Stimulated activated CD8-positive, alpha-beta memory T cell treated with anti-CD3 and anti-CD28 coated beads, Interleukin-7, amount 100 ng/mL, for 4 hours (primary cell): Measurements from ENCODE around the gene TRAPPC2L.
"Not testable (repeated sequence)": the region's sequence is repeated elsewhere in the genome, so short reads cannot be mapped to it uniquely, and the experiment has no call there.

Experiments used
- DNase-seq, 2 donors: peaks; one replicate each; pipeline ENCODE4 v3.0.0-alpha.2; 2020; ENCODE audit warnings: low read depth in 2 of 2

The TRAPPC2L gene

GRCh38 chr16:88818575-88818874, 38.4 kb upstream of the TRAPPC2L start:
- DNase-seq = no peak

- DNase-seq = no peak
Measured at GRCh38 chr16:88819126-88819525, 37.8 kb upstream of the TRAPPC2L start.

- no peak for DNase-seq
Measured at GRCh38 chr16:88820385-88821025, 36.4 kb upstream of the TRAPPC2L start.

GRCh38 chr16:88821168-88821850, 35.6 kb upstream of the TRAPPC2L start:
- DNase-seq = no peak

- no peak for DNase-seq
Measured at GRCh38 chr16:88822281-88823040, 34.5 kb upstream of the TRAPPC2L start.

GRCh38 chr16:88823646-88824045, 33.3 kb upstream of the TRAPPC2L start:
- not testable (repeated sequence) for DNase-seq

DNA sequence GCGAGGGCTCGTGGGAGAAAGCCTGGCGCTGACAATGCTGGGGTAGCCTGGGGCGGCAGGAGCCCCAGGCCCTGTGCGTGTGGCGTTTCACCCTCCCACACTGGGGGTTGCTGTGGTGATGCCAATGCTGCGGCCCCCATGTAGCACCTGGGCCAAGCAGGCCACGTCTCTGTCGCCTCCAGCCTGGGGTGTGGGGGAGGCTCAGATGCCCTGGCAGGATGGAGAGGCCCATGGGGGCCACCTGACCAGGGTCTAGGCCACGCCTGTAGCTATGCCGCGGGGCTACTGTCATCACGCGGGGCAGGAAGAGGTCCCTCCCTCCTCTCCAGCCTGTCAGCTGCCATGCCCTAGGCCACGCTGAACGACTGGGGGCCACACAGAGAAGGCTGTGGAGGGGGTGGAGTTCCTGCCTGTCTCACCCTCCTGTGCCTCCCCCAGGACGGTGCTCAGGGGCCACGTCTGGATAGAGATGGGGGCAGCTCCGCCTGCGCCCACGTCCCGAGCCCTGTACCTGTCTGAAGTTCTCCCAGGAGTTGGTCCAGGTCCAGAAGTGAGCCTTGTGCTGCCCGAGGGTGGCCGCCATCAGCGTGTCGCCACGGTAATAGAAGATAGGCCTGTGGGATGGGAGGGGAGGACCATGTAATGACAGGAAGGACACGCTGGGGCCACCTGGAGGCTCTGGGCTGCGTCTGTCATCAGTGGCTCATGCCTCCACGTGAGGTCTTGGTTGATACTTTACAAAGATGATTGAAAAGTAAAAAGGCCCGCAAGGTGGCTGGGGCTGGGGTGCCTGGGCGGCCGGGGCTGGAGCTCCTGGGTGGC, 32.5 kb upstream of the TRAPPC2L start:
- DNase-seq = no peak

DNA sequence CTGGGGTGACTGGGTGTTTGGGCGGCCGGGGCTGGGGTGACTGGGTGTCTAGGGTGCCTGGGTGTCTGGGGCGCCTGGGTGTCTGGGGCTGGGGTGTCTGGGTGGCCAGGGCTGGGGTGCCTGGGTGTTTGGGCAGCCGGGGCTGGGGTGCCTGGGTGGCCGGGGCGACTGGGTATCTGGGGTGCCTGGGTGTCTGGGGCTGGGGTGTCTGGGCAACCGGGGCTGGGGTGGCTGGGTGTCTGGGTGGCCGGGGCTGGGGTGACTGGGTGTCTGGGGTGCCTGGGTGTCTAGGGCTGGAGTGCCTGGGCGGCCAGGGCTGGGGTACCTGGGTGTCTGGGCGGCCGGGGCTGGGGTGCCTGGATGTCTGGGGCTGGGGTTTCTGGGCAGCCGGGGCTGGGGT, 31.8 kb upstream of the TRAPPC2L start:
- no peak for DNase-seq

- DNase-seq = no peak
Measured at GRCh38 chr16:88826070-88826840, 30.7 kb upstream of the TRAPPC2L start.

- no peak for DNase-seq
Measured at GRCh38 chr16:88827727-88828126, 29.2 kb upstream of the TRAPPC2L start.

- no peak for DNase-seq
Measured at GRCh38 chr16:88828711-88829110, 28.2 kb upstream of the TRAPPC2L start.

- DNase-seq = no peak
Measured at GRCh38 chr16:88830258-88830657, 26.7 kb upstream of the TRAPPC2L start.

GRCh38 chr16:88830783-88831182, 26.1 kb upstream of the TRAPPC2L start:
- DNase-seq = no peak

DNA sequence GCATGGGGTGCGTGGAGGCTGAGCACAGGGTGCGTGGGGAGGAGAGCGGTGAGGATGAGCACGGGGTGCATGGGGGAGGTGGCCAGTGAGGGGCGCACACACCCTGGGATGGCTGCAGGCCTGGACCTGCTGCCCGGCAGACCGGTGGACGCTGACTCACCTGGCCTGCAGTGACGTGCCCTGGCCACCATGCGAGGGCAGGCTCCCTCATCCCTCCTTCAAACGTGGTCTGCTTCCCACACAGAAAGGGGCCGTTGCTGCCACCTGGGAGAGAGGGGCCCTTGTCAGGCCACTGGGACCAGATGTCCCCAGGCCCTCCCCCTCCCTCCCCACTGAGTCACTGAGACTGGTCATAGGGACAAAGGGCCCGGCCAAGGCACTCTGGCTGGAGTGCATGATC, 25.1 kb upstream of the TRAPPC2L start:
- no peak for DNase-seq

DNA sequence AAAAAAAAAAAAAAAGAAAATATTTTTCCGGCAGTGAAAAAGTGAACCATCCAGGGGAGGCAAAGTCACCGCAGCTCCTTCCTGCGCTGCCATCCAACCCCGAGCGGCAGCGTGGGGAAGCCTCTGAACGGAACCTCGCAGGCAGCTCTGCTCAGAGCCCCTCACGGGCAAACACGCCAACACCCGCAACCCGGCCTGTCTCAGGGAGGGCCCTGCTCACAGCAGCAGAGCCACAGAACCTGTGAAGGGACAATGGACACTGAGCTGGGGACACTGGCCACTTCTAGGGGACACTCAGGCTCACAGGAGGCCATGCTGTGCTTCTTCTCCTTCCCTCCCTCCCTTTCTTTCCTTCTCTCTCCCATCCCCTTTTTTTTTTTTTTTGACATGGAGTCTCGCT, 23.8 kb upstream of the TRAPPC2L start:
- no peak for DNase-seq

DNA sequence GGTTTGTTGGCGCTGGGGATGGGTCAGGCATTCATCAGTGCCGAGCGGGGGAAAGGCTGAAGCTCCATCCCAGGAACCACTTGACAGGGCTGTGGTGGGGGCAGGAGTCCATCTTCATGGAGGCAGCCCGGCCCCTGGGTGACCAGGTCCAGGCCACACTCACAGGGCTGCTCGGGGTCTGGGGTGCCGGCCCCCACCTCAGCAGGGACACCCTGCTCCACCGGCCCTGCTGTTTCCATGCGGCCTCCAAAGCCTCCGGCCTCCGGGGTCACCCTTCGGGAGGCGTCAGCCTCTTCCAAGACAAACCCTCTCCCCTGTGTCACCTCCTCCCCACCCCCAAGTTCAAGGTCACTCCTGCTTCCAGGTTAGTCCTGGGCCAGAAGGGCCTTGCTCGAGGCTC, 22.3 kb upstream of the TRAPPC2L start:
- DNase-seq = no peak

- DNase-seq = no peak
Measured at GRCh38 chr16:88835383-88835782, 21.5 kb upstream of the TRAPPC2L start.

DNA sequence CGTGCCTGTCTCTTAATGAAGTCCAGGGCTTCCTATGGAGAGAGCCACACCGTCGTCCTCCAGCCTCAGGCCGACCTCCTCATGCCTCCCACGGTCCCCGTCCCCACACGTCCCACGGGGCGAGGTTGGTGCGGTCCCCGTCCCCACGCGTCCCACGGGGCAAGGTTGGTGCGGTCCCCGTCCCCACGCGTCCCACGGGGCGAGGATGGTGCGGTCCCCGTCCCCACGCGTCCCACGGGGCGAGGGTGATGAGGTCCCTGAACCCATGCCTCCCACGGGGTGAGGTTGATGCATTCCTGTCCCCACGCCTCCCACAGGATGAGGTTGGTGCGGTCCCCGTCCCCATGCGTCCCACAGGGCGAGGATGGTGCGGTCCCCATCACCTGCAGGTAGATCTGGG, 21.1 kb upstream of the TRAPPC2L start:
- DNase-seq = no peak

- no peak for DNase-seq
Measured at GRCh38 chr16:88836791-88837190, 20.1 kb upstream of the TRAPPC2L start.

DNA sequence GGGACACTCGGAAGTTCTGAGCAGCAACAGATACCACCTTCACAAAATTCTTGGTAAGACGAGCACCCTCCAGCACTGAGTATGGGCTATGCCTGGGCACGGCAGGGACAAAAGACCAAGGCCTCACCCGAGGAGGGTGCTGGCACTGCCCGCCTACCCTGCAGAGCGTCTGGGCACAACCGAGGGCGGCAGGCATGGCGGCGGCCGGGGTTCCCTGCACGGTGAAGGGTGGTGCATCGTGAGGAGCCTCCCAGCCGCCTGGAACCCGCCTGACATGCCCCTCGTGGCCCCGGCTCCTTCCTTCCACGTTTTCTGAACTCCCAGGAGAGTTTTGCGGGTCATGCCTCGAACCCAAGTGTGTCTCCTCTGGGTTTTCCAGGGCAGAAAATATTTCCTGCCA, 19.1 kb upstream of the TRAPPC2L start:
- DNase-seq = no peak

- no peak for DNase-seq
Measured at GRCh38 chr16:88838566-88838965, 18.4 kb upstream of the TRAPPC2L start.
